H54 (cell line): ENCODE measurements around the gene FAM9B.
"Not testable (repeated sequence)": the region's sequence is repeated elsewhere in the genome, so short reads cannot be mapped to it uniquely, and the experiment has no call there.

Experiments
- DNase-seq: peaks from one replicate; pipeline ENCODE4 v3.0.0; 2011; ENCODE audit warnings: low spot score, mixed read lengths; ENCODE audit not compliant: insufficient read length
- FAIRE-seq: peaks from 3 replicates; lab custom pipeline; 2011; peaks lifted over from hg19 to GRCh38; lab: Jason Lieb, UNC
- POLR2A ChIP-seq: IDR thresholded peaks from 2 replicates; pipeline ENCODE4 v1.6.1; 2011; ENCODE audit warnings: low read depth, mild to moderate bottlenecking, low read length

FAM9B gene

GRCh38 chrX:9033179-9033578, 748 bp downstream of the FAM9B start:
- FAIRE-seq (no peak), DNase-seq (no peak)
- no peak for TF ChIP-seq POLR2A

- FAIRE-seq (no peak), DNase-seq (no peak)
- no peak for TF ChIP-seq POLR2A
Observed at GRCh38 chrX:9023293-9023692, 10.6 kb downstream of the FAM9B start.

GRCh38 chrX:9019151-9019550, 14.8 kb downstream of the FAM9B start:
- TF ChIP-seq POLR2A = no peak
- DNase-seq (no peak), FAIRE-seq (no peak)

- not testable (repeated sequence) for DNase-seq, FAIRE-seq
Observed at GRCh38 chrX:9018332-9018731, 15.6 kb downstream of the FAM9B start.

GRCh38 chrX:9003041-9003440, 30.9 kb downstream of the FAM9B start:
- DNase-seq (no peak), FAIRE-seq (no peak)
- no peak for TF ChIP-seq POLR2A

GRCh38 chrX:8988446-8988845, 45.5 kb downstream of the FAM9B start:
- DNase-seq = no peak
- no peak for TF ChIP-seq POLR2A
- no peak for FAIRE-seq

GRCh38 chrX:8987672-8988250, 46.2 kb downstream of the FAM9B start:
- no peak for TF ChIP-seq POLR2A
- no peak for FAIRE-seq
- DNase-seq = no peak

- no peak for FAIRE-seq
- DNase-seq = no peak
- TF ChIP-seq POLR2A = no peak
Observed at GRCh38 chrX:8984231-8984630, 49.7 kb downstream of the FAM9B start.

GRCh38 chrX:8981723-8982122, 52.2 kb downstream of the FAM9B start:
- no peak for FAIRE-seq
- no peak for DNase-seq
- no peak for TF ChIP-seq POLR2A

GRCh38 chrX:8980756-8981155, 53.2 kb downstream of the FAM9B start:
- TF ChIP-seq POLR2A = no peak
- DNase-seq (no peak), FAIRE-seq (no peak)
